ENCODE data around the gene TDRD6.

- no peak for TF ChIP-seq TARDBP (IDR thresholded peaks at IDR 0.05)
- no peak for TF ChIP-seq CTBP1 (IDR thresholded peaks at IDR 0.05; ENCODE audit: borderline replicate concordance)
Measured at GRCh38 chr6:46645265-46645664, 42.4 kb upstream of the TDRD6 start.

Measured in HEK293T (cell line).